GM18873 (cell line): ENCODE results near the gene TMTC1.

Experiments
- ATAC-seq: cut with Tn5 transposase; IDR thresholded peaks from one replicate; pipeline ENCODE4 v1.9.1; 2021; ENCODE audit warnings: mild to moderate bottlenecking, moderate library complexity, moderate number of reproducible peaks; ENCODE audit not compliant: unreplicated experiment, low FRiP score

Gene TMTC1

DNA sequence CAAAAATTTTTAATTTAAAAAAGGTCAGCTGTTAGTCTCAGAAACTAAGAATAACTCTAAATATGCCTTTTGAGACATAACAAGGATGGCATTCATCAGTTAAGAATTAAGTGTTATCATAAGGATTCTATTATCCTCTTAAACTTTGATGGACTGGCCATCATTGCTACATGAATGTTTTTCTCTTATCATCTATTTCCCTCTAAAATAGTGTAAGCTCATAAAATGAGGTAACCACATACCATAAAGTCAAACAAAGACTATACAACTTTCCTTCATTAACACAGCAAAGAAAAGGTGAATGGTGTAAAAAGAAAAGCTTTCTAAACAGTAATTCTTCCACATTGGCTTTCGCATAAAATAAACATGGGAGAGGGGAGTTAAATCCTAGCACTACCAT is 41.1 kb downstream of the TMTC1 start:
- ATAC-seq = no peak

GRCh38 chr12:29741342-29742241 is 42.1 kb downstream of the TMTC1 start:
- ATAC-seq = no peak

DNA sequence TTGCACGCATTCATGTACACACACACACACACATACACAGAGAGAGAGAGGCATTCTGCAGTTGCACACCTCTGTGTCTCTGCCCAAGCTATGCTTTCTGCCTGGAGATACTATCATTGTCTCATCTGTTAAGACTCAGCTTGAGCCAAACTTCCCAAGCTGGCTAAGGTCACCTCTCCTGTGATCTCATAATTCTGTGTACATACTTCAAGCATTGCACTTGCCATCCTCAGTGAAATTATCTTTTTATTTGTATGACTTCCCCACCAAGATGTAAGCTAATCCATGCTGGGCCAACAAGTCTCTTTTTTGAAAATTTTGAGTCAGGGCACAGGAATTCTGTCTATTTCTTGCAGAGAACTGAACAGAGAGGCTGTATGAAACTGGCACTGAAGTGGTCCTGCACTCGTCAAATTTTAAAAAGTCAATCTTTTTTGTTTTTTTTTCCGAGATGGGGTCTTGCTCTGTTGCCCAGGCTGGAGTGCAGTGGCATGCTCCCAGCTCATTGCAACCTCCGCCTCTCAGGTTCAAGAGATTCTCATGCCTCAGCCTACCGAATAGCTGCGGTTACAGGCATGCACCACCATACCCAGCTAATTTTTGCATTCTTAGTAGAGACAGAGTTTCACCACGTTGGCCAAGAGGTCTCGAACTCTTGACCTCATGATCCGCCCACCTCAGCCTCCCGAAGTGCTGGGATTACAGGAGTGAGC is 44.3 kb downstream of the TMTC1 start:
- ATAC-seq = no peak

GRCh38 chr12:29738365-29738764 is 45.4 kb downstream of the TMTC1 start:
- no peak for ATAC-seq

- no peak for ATAC-seq
These were observed 46.1 kb downstream of the TMTC1 start for GRCh38 chr12:29737644-29738043.

GRCh38 chr12:29735604-29736003 is 48.1 kb downstream of the TMTC1 start:
- ATAC-seq = no peak

DNA sequence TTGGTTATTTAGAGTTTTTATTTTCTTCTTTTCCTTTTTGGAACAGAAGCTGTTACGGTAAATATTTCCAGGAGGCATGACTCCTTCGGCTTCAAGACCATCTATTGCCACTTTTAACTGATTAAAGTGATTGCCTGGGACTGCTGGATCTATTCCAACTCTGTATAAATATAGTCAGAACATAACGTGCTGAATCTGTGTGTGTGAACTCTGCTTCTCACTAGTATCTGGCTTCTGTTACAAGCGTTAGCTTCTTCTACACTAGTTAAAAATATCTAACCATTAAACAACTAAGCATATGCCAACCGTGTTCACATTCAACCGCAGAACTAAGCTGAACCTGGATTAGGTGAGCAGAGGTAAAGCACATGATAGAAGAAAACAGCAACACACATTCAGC is 49.0 kb downstream of the TMTC1 start:
- no peak for ATAC-seq

- ATAC-seq = no peak
These were observed 49.4 kb downstream of the TMTC1 start for GRCh38 chr12:29734305-29734704.

- ATAC-seq = no peak
These were observed 50.2 kb downstream of the TMTC1 start for GRCh38 chr12:29733501-29733900.

DNA sequence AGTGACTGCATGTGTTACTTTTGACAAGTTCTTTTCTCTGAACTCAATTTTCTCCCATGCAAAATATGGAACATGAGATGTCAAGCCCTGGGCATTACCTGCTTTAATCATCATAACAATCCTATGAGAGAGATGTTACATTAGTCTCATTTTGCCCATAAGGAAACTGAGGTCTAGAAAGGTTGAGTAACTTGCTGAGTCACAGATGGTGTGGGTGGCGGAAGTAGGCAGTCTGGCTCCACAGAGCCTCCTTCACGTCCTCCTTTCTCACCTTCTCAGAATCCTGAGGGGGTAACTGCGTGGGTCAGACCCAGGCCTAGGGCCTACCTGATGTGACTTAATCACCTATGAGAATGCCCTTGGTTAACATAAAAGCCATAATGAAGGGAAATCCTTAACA is 50.7 kb downstream of the TMTC1 start:
- no peak for ATAC-seq

GRCh38 chr12:29732593-29732992 is 51.1 kb downstream of the TMTC1 start:
- no peak for ATAC-seq

DNA sequence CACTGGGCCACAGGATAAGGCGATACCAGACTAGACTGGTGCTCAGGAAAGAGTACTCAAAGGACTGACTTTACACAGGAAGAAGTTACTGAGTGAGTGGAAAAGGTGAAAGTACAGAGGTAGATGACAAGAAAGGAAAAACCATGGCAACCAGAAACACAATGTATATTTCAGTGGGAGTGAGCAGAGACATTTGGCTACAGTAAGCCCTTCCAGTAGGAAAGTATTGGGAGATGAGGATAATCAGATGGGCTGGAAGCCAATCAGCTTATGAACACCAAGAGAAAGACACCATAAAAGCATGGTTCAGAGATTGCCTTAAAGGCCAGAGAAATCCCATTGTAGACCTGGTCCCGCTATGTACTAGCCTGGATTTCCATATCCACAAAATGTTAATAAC is 51.6 kb downstream of the TMTC1 start:
- ATAC-seq = no peak

GRCh38 chr12:29731591-29731990 is 52.2 kb downstream of the TMTC1 start:
- ATAC-seq = no peak

DNA sequence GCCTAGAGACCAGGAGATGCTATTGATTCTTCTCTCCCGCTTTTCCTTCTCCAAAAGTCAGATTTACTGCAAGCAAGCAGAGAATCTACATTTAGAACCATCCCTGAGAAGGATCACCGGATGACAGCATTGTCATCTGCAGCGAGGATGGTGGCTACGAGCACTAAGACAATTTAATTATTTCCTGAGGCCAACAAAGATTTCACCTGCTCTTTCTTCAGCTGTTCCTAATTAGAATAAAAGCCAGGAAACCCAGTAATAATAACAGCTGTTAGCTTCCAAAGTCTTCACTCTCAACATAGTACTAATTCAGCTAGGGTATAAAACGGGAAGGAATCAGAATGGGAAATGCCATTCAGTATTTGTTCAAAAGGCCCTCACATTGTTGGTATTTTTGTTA is 53.3 kb downstream of the TMTC1 start:
- no peak for ATAC-seq

- ATAC-seq = no peak
These were observed 55.7 kb downstream of the TMTC1 start for GRCh38 chr12:29728030-29728429.

DNA sequence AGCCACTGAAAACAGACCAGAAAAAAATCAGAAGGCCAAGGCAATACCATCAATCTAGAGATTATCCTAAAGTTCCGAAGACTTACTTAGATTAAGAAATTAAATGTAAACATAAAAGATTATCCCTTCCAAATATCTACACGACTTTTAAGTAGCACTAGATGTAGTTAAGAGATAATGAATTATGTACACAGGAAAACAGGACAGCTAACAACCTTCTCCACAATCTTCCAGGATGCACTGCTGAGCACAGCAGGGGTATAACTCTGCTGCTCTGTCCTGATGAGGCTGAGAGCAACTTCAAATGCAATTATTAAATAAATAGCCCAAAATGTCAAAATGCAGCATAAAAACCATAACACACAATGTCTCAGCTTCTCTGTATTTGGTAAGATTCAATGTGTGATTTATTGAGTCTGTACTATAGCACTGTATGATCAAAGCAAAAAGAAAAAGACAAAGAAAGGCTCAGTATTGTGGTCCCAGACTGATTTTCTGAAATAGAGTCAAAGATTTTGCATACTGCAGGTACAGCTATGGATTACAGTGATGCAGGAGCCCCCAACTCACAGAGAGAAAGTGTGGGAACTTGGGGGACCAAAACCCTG is 56.9 kb downstream of the TMTC1 start:
- no peak for ATAC-seq

GRCh38 chr12:29726321-29726692 is 57.4 kb downstream of the TMTC1 start:
- ATAC-seq = no peak

GRCh38 chr12:29725587-29726320 is 58.0 kb downstream of the TMTC1 start:
- ATAC-seq = no peak

DNA sequence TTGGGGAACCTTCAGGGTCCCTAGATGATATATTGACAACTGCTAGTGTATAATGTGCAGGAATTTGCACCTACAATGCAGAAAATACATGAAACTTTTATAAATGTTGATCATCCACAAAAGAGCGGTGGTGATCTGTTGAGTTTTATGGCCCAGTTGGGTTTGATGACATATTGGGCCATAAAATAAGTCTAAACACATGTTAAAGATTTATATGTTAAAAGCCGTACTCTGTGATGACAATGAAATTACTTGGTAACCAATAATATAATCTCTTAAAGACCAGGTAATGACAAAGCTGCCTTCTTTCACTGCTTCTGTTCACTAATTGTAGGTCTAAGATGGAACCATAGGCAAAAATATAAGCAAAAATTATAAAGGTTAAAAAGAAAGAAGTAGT is 61.6 kb downstream of the TMTC1 start:
- no peak for ATAC-seq

DNA sequence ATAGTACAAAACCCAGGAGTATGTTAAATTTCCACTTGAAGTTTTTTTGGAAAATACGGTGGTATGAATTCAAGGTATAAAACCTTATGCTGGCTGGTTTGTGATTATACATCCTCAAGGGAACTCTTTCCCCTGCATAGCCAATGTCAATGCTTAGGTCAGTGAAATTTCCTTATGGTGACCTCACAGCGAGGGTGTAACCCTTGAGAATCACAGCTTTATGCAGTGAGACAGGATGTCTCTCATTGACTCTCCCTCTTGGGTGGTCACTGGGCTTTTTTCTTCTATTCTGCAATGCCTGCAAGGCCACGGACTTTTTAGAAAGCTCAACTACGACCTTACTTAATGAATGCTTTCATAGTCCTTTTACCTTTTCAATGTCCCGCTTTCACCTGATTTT is 64.4 kb downstream of the TMTC1 start:
- ATAC-seq = no peak
